Activated CD4-positive, alpha-beta T cell treated with anti-CD3 and anti-CD28 coated beads for 36 hours (primary cell): ENCODE data around the gene HKDC1. TPM values are rescaled to one million over a fixed set of nuclear protein-coding genes. Genes with fewer than 3 reads are reported as not detected.
A peak's percentile ranks its signal among the peaks of the same experiment; 100 is the strongest.

ENCODE experiments used
- ATAC-seq: fragments of 200-7000 bp; cut with Tn5 transposase; one replicate; pipeline ENCODE4 v1.10.0; 2021; ENCODE audit warnings: mild to moderate bottlenecking, moderate library complexity
- CTCF ChIA-PET: fragments of 350-600 bp; sonication (Branson Sonifier 250); formaldehyde crosslinking; loops from one replicate; lab custom pipeline; 2021; ENCODE audit warnings: antibody characterized with exemption; lab: Charles Lee
- POLR2A ChIA-PET: fragments of 350-600 bp; sonication (Branson Sonifier 250); formaldehyde crosslinking; loops from one replicate; lab custom pipeline; 2021; ENCODE audit warnings: antibody characterized with exemption, inconsistent platforms; lab: Charles Lee
- DNase-seq: peaks from one replicate; pipeline ENCODE4 v3.0.0-alpha.2; 2020
- H3K27ac Mint-ChIP-seq: one replicate; pipeline ENCODE4 v1.8.0; 2021; ENCODE audit warnings: mixed read lengths
- H3K27me3 Mint-ChIP-seq: one replicate; pipeline ENCODE4 v1.8.0; 2021; ENCODE audit warnings: mixed read lengths
- H3K36me3 Mint-ChIP-seq: one replicate; pipeline ENCODE4 v1.8.0; 2021; ENCODE audit warnings: low read depth, mixed read lengths
- H3K4me1 Mint-ChIP-seq: one replicate; pipeline ENCODE4 v1.8.0; 2021; ENCODE audit warnings: mixed read lengths
- H3K4me3 Mint-ChIP-seq: one replicate; pipeline ENCODE4 v1.8.0; 2021; ENCODE audit warnings: mild to moderate bottlenecking, moderate library complexity, mixed read lengths
- H3K9me3 Mint-ChIP-seq: one replicate; pipeline ENCODE4 v1.8.0; 2021; ENCODE audit warnings: low read depth, mixed read lengths
- intact Hi-C, 2 experiments: fragments of 100-400 bp; cut with DNase I in 1 of 2; cut with micrococcal nuclease in 1 of 2; formaldehyde crosslinking; loops; one replicate each; pipeline versions ENCODE4 v1.14.2 to v1.15.1; 2022 to 2024; cut with DNase I, micrococcal nuclease
- total RNA-seq, 2 experiments: library from RNA; stranded (reverse); gene quantifications; one replicate each; pipeline ENCODE4 v1.2.3, GENCODE V29; 2021

HKDC1 gene
- total RNA-seq, 2 experiments from 2014 or later, result 0.30 to 0.80 TPM

GRCh38 chr10:69217119-69217754 is 2.9 kb upstream of the HKDC1 start:
- no peaks in the 10 kb centered on the region for H3K9me3 Mint-ChIP-seq
- H3K4me1 Mint-ChIP-seq, result peaks cover 47% of the 10 kb centered on the region
- intact Hi-C loops, result no loop called here
- no peaks in the 10 kb centered on the region for H3K36me3 Mint-ChIP-seq
- H3K27ac Mint-ChIP-seq, result no peak overlapping the region
- H3K27me3 Mint-ChIP-seq, result no peaks in the 10 kb centered on the region
- ChIA-PET CTCF (interaction anchor here (0.6 to 0.8 kb wide), 3 partner anchors 17 to 200 kb away, joined by 3 to 6 read pairs (median 3); no protein-coding TSS in a partner anchor), POLR2A (no interaction called here)
- no peak overlapping the region for H3K4me3 Mint-ChIP-seq
- ATAC-seq (no peak), DNase-seq (no peak)

DNA sequence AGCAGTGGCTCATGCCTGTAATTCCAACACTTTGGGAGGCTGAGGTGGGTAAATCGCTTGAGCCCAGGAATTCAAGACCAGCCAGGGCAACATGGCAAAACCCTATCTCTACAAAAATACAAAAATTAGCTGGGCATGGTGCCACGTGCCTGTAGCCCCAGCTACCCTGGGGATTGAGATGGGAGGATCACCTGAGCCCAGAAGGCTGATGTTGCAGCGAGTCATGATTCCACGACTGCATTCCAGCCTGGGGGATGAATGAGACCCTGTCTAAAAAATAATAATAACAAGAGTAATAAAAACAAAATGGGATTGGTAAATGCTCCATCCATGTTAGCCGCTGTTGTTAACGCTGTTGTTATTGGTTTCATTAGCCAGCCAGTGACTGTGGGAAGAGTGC is 1.3 kb upstream of the HKDC1 start:
- Mint-ChIP-seq H3K27ac (no peak overlapping the region), H3K4me1 (peaks cover 50% of the 10 kb centered on the region), H3K27me3 (no peaks in the 10 kb centered on the region), H3K9me3 (no peaks in the 10 kb centered on the region), H3K4me3 (no peak overlapping the region), H3K36me3 (no peaks in the 10 kb centered on the region)
- ChIA-PET POLR2A (no interaction called here), CTCF (interaction anchor here (0.6 to 1.4 kb wide), 2 partner anchors 13 to 19 kb away, joined by 3 to 5 read pairs; no protein-coding TSS in a partner anchor)
- intact Hi-C loops, result no loop called here
- no peak for DNase-seq
- ATAC-seq, result no peak

DNA sequence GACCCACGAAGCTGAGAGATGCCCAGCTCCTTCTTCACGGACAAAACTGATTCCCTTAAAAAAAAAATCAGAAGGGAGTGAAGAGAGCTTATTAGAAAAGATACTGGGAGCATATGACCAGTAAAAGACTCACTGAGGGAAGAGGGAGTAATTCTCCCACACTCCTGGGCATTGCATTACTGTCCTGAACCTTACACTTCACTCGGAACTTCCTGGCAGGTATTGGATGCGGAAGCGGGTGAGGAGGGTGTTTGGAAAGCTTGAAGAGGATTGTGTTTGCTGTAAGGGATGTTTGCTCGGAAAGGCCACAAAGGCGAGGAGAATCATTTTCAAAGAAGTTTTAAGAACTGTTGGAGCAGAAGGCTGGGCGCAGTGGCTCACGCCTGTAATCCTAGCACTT is 375 bp downstream of the HKDC1 start:
- no peak for DNase-seq
- Mint-ChIP-seq H3K9me3 (no peaks in the 10 kb centered on the region), H3K27me3 (no peaks in the 10 kb centered on the region), H3K4me3 (no peak overlapping the region), H3K27ac (peak overlapping the region; percentile 22), H3K4me1 (peaks cover 44% of the 10 kb centered on the region), H3K36me3 (no peaks in the 10 kb centered on the region)
- CTCF ChIA-PET, result interaction anchor here (0.6 kb wide), 1 partner anchor 177 kb away, joined by 3 read pairs; no protein-coding TSS in a partner anchor
- intact Hi-C loops, result no loop called here
- ATAC-seq, result no peak
- POLR2A ChIA-PET, result interaction anchor here (0.6 kb wide), 1 partner anchor 83 kb away, joined by 5 read pairs; no protein-coding TSS in a partner anchor

- ATAC-seq (peak; percentile 92), DNase-seq (peak; percentile 90)
- no peaks in the 10 kb centered on the region for H3K27me3 Mint-ChIP-seq
- CTCF ChIA-PET, result interaction anchor here (0.6 to 1.4 kb wide), 6 partner anchors 12 to 186 kb away, joined by 3 to 5 read pairs (median 3); no protein-coding TSS in a partner anchor
- peak overlapping the region; percentile 52 for H3K4me3 Mint-ChIP-seq
- peaks cover 32% of the 10 kb centered on the region for H3K4me1 Mint-ChIP-seq
- peak overlapping the region; percentile 91 for H3K27ac Mint-ChIP-seq
- POLR2A ChIA-PET, result interaction anchor here (0.6 kb wide), 1 partner anchor 229 kb away, joined by 4 read pairs; no protein-coding TSS in a partner anchor
- intact Hi-C loops, result loop anchor here (1.0 to 2.0 kb wide), 10 partner anchors 8 to 234 kb away; partner anchors contain the start of genes KIFBP (in 1 of the 2), SUPV3L1 (in 1 of the 2) and VPS26A (in 1 of the 2)
- H3K9me3 Mint-ChIP-seq, result no peaks in the 10 kb centered on the region
- no peaks in the 10 kb centered on the region for H3K36me3 Mint-ChIP-seq
Observed at GRCh38 chr10:69222157-69223027, 2.3 kb downstream of the HKDC1 start.

GRCh38 chr10:69223028-69223342 is 2.9 kb downstream of the HKDC1 start:
- H3K9me3 Mint-ChIP-seq, result no peaks in the 10 kb centered on the region
- intact Hi-C loops, result loop anchor here in 1 of 2 experiments (2.0 kb wide), 1 partner anchor 96 kb away; no protein-coding TSS in a partner anchor
- no peaks in the 10 kb centered on the region for H3K27me3 Mint-ChIP-seq
- POLR2A ChIA-PET, result interaction anchor here (0.6 kb wide), 1 partner anchor 229 kb away, joined by 4 read pairs; no protein-coding TSS in a partner anchor
- peak overlapping the region; percentile 91 for H3K27ac Mint-ChIP-seq
- peaks cover 38% of the 10 kb centered on the region for H3K4me1 Mint-ChIP-seq
- H3K4me3 Mint-ChIP-seq, result peak overlapping the region; percentile 52
- no peaks in the 10 kb centered on the region for H3K36me3 Mint-ChIP-seq
- CTCF ChIA-PET, result interaction anchor here (0.6 to 1.0 kb wide), 4 partner anchors 11 to 185 kb away, joined by 3 to 5 read pairs (median 4); no protein-coding TSS in a partner anchor
- no peak for ATAC-seq
- no peak for DNase-seq

GRCh38 chr10:69224862-69225657 is 4.9 kb downstream of the HKDC1 start:
- CTCF ChIA-PET, result interaction anchor here (0.7 to 1.5 kb wide), 2 partner anchors 17 to 182 kb away, joined by 3 to 4 read pairs; no protein-coding TSS in a partner anchor
- intact Hi-C loops, result no loop called here
- no peaks in the 10 kb centered on the region for H3K27me3 Mint-ChIP-seq
- no peak for DNase-seq
- H3K27ac Mint-ChIP-seq, result peak overlapping the region; percentile 52
- H3K4me3 Mint-ChIP-seq, result no peak overlapping the region
- no peaks in the 10 kb centered on the region for H3K9me3 Mint-ChIP-seq
- no peak for ATAC-seq
- H3K36me3 Mint-ChIP-seq, result no peaks in the 10 kb centered on the region
- peaks cover 59% of the 10 kb centered on the region for H3K4me1 Mint-ChIP-seq
- POLR2A ChIA-PET, result no interaction called here

DNA sequence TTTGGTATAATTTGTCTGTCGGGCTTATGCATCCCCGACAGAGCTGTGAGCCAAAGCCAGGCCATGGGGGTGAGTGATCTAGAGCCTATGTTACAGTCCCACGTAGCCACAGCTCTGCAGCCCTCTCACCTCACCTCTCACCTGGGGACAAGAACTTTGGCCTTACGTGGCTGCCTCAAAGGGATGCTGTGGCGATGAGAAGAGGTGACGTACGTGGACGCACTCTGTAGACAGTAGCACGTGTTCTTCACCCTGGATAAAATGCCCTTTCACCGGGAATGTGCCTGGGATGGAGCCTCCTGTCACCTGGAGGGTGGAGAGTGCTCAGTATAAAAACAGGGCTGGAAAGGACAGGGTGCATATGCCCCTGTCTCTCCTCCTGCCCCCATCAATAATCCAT is 5.5 kb downstream of the HKDC1 start:
- Mint-ChIP-seq H3K27me3 (no peaks in the 10 kb centered on the region), H3K27ac (no peak overlapping the region), H3K4me3 (no peak overlapping the region), H3K9me3 (no peaks in the 10 kb centered on the region), H3K36me3 (no peaks in the 10 kb centered on the region), H3K4me1 (peaks cover 59% of the 10 kb centered on the region)
- POLR2A ChIA-PET, result interaction anchor here (0.6 kb wide), 1 partner anchor 103 kb away, joined by 3 read pairs; no protein-coding TSS in a partner anchor
- intact Hi-C loops, result no loop called here
- no peak for DNase-seq
- ATAC-seq, result no peak
- CTCF ChIA-PET, result interaction anchor here (0.6 to 1.5 kb wide), 3 partner anchors 16 to 182 kb away, joined by 3 to 4 read pairs (median 3); no protein-coding TSS in a partner anchor

- H3K4me3 Mint-ChIP-seq, result no peak overlapping the region
- ChIA-PET POLR2A (no interaction called here), CTCF (interaction anchor here (0.6 to 1.2 kb wide), 2 partner anchors 13 to 33 kb away, joined by 3 read pairs; no protein-coding TSS in a partner anchor)
- DNase-seq (no peak), ATAC-seq (no peak)
- H3K9me3 Mint-ChIP-seq, result no peaks in the 10 kb centered on the region
- H3K4me1 Mint-ChIP-seq, result peaks cover 51% of the 10 kb centered on the region
- no peaks in the 10 kb centered on the region for H3K27me3 Mint-ChIP-seq
- no peak overlapping the region for H3K27ac Mint-ChIP-seq
- no peaks in the 10 kb centered on the region for H3K36me3 Mint-ChIP-seq
- intact Hi-C loops, result no loop called here
Observed at GRCh38 chr10:69226919-69227450, 6.9 kb downstream of the HKDC1 start.

DNA sequence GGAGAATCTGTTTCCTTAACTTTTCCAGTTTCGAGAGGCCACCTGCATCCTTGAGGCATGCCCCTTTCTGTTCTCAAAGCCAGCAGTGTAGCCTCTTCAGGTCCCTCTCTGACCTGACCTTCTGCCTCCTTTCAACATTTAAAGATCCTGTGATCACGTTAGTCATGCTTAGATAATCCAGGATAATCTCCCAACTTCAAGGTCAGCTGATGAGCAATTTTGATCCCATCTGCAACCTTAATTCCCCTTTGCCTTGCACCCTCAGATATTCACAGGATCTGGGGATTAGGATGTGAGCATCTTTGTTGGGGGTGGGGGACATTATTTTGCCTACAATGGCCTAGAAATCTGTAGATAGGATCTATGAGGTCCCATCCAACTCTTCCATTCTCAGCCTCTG is 8.0 kb downstream of the HKDC1 start:
- POLR2A ChIA-PET, result no interaction called here
- Mint-ChIP-seq H3K27me3 (no peaks in the 10 kb centered on the region), H3K9me3 (no peaks in the 10 kb centered on the region), H3K4me1 (peaks cover 52% of the 10 kb centered on the region), H3K27ac (peak overlapping the region; percentile 88), H3K4me3 (no peak overlapping the region), H3K36me3 (no peaks in the 10 kb centered on the region)
- intact Hi-C loops, result loop anchor here in 1 of 2 experiments (2.0 kb wide), 1 partner anchor 91 kb away; no protein-coding TSS in a partner anchor
- DNase-seq, result no peak
- CTCF ChIA-PET, result interaction anchor here (1.4 kb wide), 1 partner anchor 179 kb away, joined by 4 read pairs; no protein-coding TSS in a partner anchor
- ATAC-seq, result no peak

GRCh38 chr10:69229616-69229916 is 9.4 kb downstream of the HKDC1 start:
- no peak for DNase-seq

More at GRCh38 chr10:69229616-69229916, 9.4 kb downstream of the HKDC1 start:
- H3K9me3 Mint-ChIP-seq, result no peaks in the 10 kb centered on the region
- H3K36me3 Mint-ChIP-seq, result no peaks in the 10 kb centered on the region
- intact Hi-C loops, result loop anchor here in 1 of 2 experiments (2.0 kb wide), 1 partner anchor 89 kb away; no protein-coding TSS in a partner anchor
- H3K27me3 Mint-ChIP-seq, result no peaks in the 10 kb centered on the region
- peak overlapping the region; percentile 88 for H3K27ac Mint-ChIP-seq
- peak overlapping the region; percentile 55 for H3K4me3 Mint-ChIP-seq
- ATAC-seq, result no peak
- peaks cover 58% of the 10 kb centered on the region for H3K4me1 Mint-ChIP-seq
- CTCF ChIA-PET, result interaction anchor here (0.6 to 2.0 kb wide), 5 partner anchors 9 to 178 kb away, joined by 3 to 8 read pairs (median 4); no protein-coding TSS in a partner anchor
- POLR2A ChIA-PET, result no interaction called here
